Esophagus squamous epithelium (tissue), 5 donors: ENCODE data around the gene BMPR1B. TPM values are rescaled to one million over a fixed set of nuclear protein-coding genes. Genes with fewer than 3 reads are reported as not detected.

Experiments used
- DNase-seq: peaks from one replicate; lab custom pipeline; 2025; lab: John Stamatoyannopoulos, UW
- H3K27ac ChIP-seq, 4 donors: fragments of 200-600 bp; sonication (generic); one replicate each; pipeline ENCODE4 v1.5.1; 2016 to 2019; ENCODE audit warnings: mild to moderate bottlenecking in 1 of 4
- H3K27me3 ChIP-seq, 4 donors: fragments of 200-600 bp; sonication (generic); 1 replicate in 3 of 4; 2 replicates in 1 of 4; pipeline versions ENCODE4 v1.5.1 to v1.6.0; 2017 to 2021; ENCODE audit warnings: antibody characterized with exemption in 1 of 4
- H3K36me3 ChIP-seq, 3 donors: fragments of 200-600 bp; sonication (generic); one replicate each; pipeline ENCODE4 v1.5.1; 2016 to 2019
- H3K4me1 ChIP-seq, 3 donors: fragments of 200-600 bp; sonication (generic); one replicate each; pipeline ENCODE4 v1.5.1; 2017 to 2019
- H3K4me3 ChIP-seq, 4 donors: fragments of 200-600 bp; sonication (generic); 1 replicate in 3 of 4; 2 replicates in 1 of 4; pipeline ENCODE4 v1.5.1; 2016 to 2019; ENCODE audit warnings: mild to moderate bottlenecking in 2 of 4, moderate library complexity in 1 of 4
- H3K9me3 ChIP-seq, 3 donors: fragments of 200-600 bp; sonication (generic); one replicate each; pipeline ENCODE4 v1.5.1; 2016 to 2019
- CTCF ChIP-seq, 6 experiments: fragments of 450-650 bp in 4 of 6; fragments of 200-600 bp in 2 of 6; sonication (generic) in 2 of 6; IDR thresholded peaks; one replicate each; pipeline ENCODE4 v1.5.1; 2016 to 2019; ENCODE audit warnings: antibody characterized with exemption in 6 of 6, mild to moderate bottlenecking in 4 of 6, moderate library complexity in 4 of 6
- POLR2A ChIP-seq, 4 donors: fragments of 450-650 bp; IDR thresholded peaks; one replicate each; pipeline ENCODE4 v1.6.1; 2017; ENCODE audit warnings: antibody characterized with exemption in 4 of 4, mild to moderate bottlenecking in 4 of 4, moderate library complexity in 3 of 4
- WGBS, 2 donors: methylation state at CpG; one replicate each; pipeline ENCODE4 v1.1.5; 2018; 5-methylcytosine and 5-hydroxymethylcytosine counted together
- intact Hi-C: fragments of 100-400 bp; cut with DNase I; formaldehyde crosslinking; loops from one replicate; pipeline ENCODE4 v1.15.0; 2022
- total RNA-seq, 4 donors: library from RNA; depleted of rRNA; stranded (reverse); fragments of >200 nt; gene quantifications; one replicate each; pipeline ENCODE4 v1.1.0, GENCODE V29; 2016
- donor health status: DM: yes; HTN: yes; CAD: no.

Gene BMPR1B
- total RNA-seq, 4 donors from 2014 or later: 0.09 to 0.66 (median 0.38) TPM; not detected in 1

- no peak for TF ChIP-seq CTCF (IDR thresholded peaks at IDR 0.05)
- no peaks in the 10 kb centered on the region for H3K9me3 ChIP-seq
- H3K27me3 ChIP-seq: no peaks in the 10 kb centered on the region
- H3K4me1 ChIP-seq: no peaks in the 10 kb centered on the region
- intact Hi-C loops: no loop called here
- no peaks in the 10 kb centered on the region for H3K36me3 ChIP-seq
- H3K27ac ChIP-seq: no peak overlapping the region
- WGBS, 2 donors: 92 to 96% methylated on average over 4 of the region's 4 CpGs
- no peak for DNase-seq
- H3K4me3 ChIP-seq: no peak overlapping the region
These were observed 281.0 kb downstream of the BMPR1B start for GRCh38 chr4:95038791-95039190.

GRCh38 chr4:95044324-95044837, 286.6 kb downstream of the BMPR1B start:
- H3K27me3 ChIP-seq: no peaks in the 10 kb centered on the region
- H3K27ac ChIP-seq: no peak overlapping the region
- no peaks in the 10 kb centered on the region for H3K4me1 ChIP-seq
- intact Hi-C loops: no loop called here
- H3K36me3 ChIP-seq: no peaks in the 10 kb centered on the region
- no peak overlapping the region for H3K4me3 ChIP-seq
- no peak for TF ChIP-seq CTCF (IDR thresholded peaks at IDR 0.05)
- no peak for TF ChIP-seq POLR2A (IDR thresholded peaks at IDR 0.05)
- DNase-seq: no peak
- no peaks in the 10 kb centered on the region for H3K9me3 ChIP-seq
- WGBS, 2 donors: 43 to 62% methylated on average over 5 of the region's 5 CpGs

GRCh38 chr4:95045429-95045828, 287.7 kb downstream of the BMPR1B start:
- intact Hi-C loops: no loop called here
- no peaks in the 10 kb centered on the region for H3K27me3 ChIP-seq
- TF ChIP-seq POLR2A (IDR thresholded peaks at IDR 0.05): no peak
- 43 to 56% methylated on average over 3 of the region's 3 CpGs for WGBS, 2 donors
- no peaks in the 10 kb centered on the region for H3K36me3 ChIP-seq
- H3K27ac ChIP-seq: no peak overlapping the region
- DNase-seq: no peak
- H3K4me3 ChIP-seq: no peak overlapping the region
- H3K4me1 ChIP-seq: no peaks in the 10 kb centered on the region
- no peaks in the 10 kb centered on the region for H3K9me3 ChIP-seq

GRCh38 chr4:95048296-95048695, 290.5 kb downstream of the BMPR1B start:
- intact Hi-C loops: no loop called here
- no peak overlapping the region for H3K27ac ChIP-seq
- no peak overlapping the region for H3K4me3 ChIP-seq
- H3K4me1 ChIP-seq: no peaks in the 10 kb centered on the region
- no peaks in the 10 kb centered on the region for H3K27me3 ChIP-seq
- H3K9me3 ChIP-seq: no peaks in the 10 kb centered on the region
- TF ChIP-seq POLR2A (IDR thresholded peaks at IDR 0.05): no peak
- no peak for TF ChIP-seq CTCF (IDR thresholded peaks at IDR 0.05)
- DNase-seq: no peak
- no peaks in the 10 kb centered on the region for H3K36me3 ChIP-seq
- WGBS, 2 donors: 86 to 91% methylated on average over 2 of the region's 2 CpGs

GRCh38 chr4:95049551-95050233, 291.9 kb downstream of the BMPR1B start:
- Histone ChIP-seq H3K27me3 (no peaks in the 10 kb centered on the region), H3K27ac (no peak overlapping the region), H3K4me3 (no peak overlapping the region), H3K36me3 (no peaks in the 10 kb centered on the region), H3K9me3 (no peaks in the 10 kb centered on the region), H3K4me1 (no peaks in the 10 kb centered on the region)
- WGBS, 2 donors: 54 to 71% methylated on average over 2 of the region's 2 CpGs
- DNase-seq: no peak
- intact Hi-C loops: no loop called here
- no peak for TF ChIP-seq POLR2A (IDR thresholded peaks at IDR 0.05)
- no peak for TF ChIP-seq CTCF (IDR thresholded peaks at IDR 0.05)
